GM12878 (cell line): ENCODE results near the gene RAB40B. TPM values are rescaled to one million over a fixed set of nuclear protein-coding genes. Genes with fewer than 3 reads are reported as not detected.

Experiments
- EZH2 ChIP-seq: IDR thresholded peaks from 2 replicates; pipeline ENCODE4 v1.6.1; 2012; ENCODE audit warnings: low read depth, mild to moderate bottlenecking, control low read depth, inconsistent platforms, low read length, borderline replicate concordance; ENCODE audit not compliant: control insufficient read depth
- JUNB ChIP-seq: IDR thresholded peaks from 2 replicates; pipeline ENCODE4 v1.6.1; 2016; ENCODE audit warnings: antibody characterized with exemption, mild to moderate bottlenecking
- JUND ChIP-seq: IDR thresholded peaks from 2 replicates; pipeline ENCODE4 v1.6.1; 2012; ENCODE audit warnings: low read depth, mild to moderate bottlenecking, low read length, improper control_type of control experiment, moderate library complexity
- MXI1 ChIP-seq: fragments of 150-350 bp; IDR thresholded peaks from 2 replicates; pipeline ENCODE4 v1.6.1; 2011; ENCODE audit warnings: low read depth, mild to moderate bottlenecking, inconsistent platforms, low read length, improper control_type of control experiment
- NFXL1 ChIP-seq: fragments of 450-650 bp; IDR thresholded peaks from 2 replicates; pipeline ENCODE4 v1.6.1; 2017; ENCODE audit warnings: antibody characterized with exemption, mild to moderate bottlenecking, borderline replicate concordance
- SIX5 ChIP-seq: IDR thresholded peaks from 2 replicates; pipeline ENCODE4 v1.6.1; 2011; ENCODE audit warnings: mild to moderate bottlenecking, low read depth, low read length, moderate library complexity; ENCODE audit not compliant: severe bottlenecking
- TCF3 ChIP-seq: IDR thresholded peaks from 2 replicates; pipeline ENCODE4 v1.6.1; 2012; ENCODE audit warnings: low read depth, mild to moderate bottlenecking, low read length, borderline replicate concordance; ENCODE audit not compliant: insufficient read depth
- ZNF274 ChIP-seq: IDR thresholded peaks from one replicate; pipeline ENCODE4 v1.8.0; 2011; ENCODE audit not compliant: insufficient read length, insufficient read depth
- polyA plus RNA-seq, 11 experiments: library from polyadenylated mRNA; depleted of rRNA in 4 of 11; unstranded in 6 of 11; stranded (reverse) in 5 of 11; fragments of >200 nt; fragmentation: Nextera tagmentation in 4 of 11; fragmentation: Illumina TruSeq in 1 of 11; extraction: Ambion mirVana in 4 of 11; extraction: Trizol in 1 of 11; gene quantifications; 1 replicate in 1 of 11; 2 replicates in 10 of 11; pipeline versions ENCODE4 v1.2.1 to v1.2.3, GENCODE V29; 2011 to 2016; ENCODE audit warnings: inconsistent platforms in 2 of 11, missing spikeins in 2 of 11, low read depth in 1 of 11
- total RNA-seq, 4 experiments: library from RNA; depleted of rRNA in 3 of 4; stranded (reverse); fragments of >200 nt in 3 of 4; fragmentation: Illumina TruSeq in 1 of 4; extraction: Trizol in 1 of 4; gene quantifications; 2 replicates each; pipeline versions ENCODE4 v1.2.1 to v1.2.3, GENCODE V29; 2013 to 2021
- TF ChIP-seq, protein P1 (sequence below): fragments of 450-650 bp; IDR thresholded peaks from 2 replicates; pipeline ENCODE4 v1.6.1; 2017; ENCODE audit warnings: borderline replicate concordance
- TF ChIP-seq, protein P2 (sequence below): IDR thresholded peaks from 2 replicates; pipeline ENCODE4 v1.6.1; 2012; ENCODE audit warnings: low read depth, low read length, improper control_type of control experiment
- TF ChIP-seq, protein P3 (sequence below): IDR thresholded peaks from 2 replicates; pipeline ENCODE4 v1.6.1; 2011; ENCODE audit warnings: borderline replicate concordance, low read depth, mild to moderate bottlenecking, moderate library complexity, low read length; ENCODE audit not compliant: insufficient read depth, poor library complexity, severe bottlenecking

RAB40B gene
- total and polyA plus RNA-seq, 10 of the 15 experiments (the other 5 are each of a cell fraction or from before 2014, with no cell fraction given), result 0.06 to 2.8 (median 1.4) TPM

DNA sequence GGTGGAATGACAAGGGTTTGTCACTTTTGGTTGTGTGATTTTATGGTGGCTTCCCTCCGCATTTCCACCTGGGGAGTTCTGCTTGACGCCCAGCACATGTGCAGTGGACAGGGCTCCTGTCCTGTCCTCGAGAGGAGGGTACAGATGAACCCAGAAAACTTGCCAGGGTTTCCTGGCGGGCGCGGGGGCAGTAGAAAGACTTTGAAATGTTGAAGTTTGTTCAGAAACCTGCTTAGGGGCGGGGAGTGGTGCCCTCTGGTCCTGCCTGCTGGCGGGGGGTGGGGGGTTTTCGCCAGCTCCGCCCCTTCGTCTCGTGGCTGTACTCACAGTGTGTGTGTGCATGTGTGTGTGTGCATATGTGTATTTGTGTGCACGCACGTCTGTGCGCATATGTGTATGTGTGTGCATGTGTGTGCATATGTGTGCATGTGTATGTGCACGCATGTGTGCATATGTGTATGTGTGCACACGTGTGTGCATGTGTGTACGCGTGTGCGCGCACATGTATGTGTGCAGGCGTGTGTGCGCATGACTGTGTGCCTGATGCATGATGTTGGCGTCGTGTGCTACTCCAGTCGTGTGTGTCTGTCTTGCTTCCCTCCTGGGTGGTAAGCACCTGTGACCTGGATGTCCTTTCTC is 24.8 kb upstream of the RAB40B start (continued):
- TF ChIP-seq, protein P1, sequence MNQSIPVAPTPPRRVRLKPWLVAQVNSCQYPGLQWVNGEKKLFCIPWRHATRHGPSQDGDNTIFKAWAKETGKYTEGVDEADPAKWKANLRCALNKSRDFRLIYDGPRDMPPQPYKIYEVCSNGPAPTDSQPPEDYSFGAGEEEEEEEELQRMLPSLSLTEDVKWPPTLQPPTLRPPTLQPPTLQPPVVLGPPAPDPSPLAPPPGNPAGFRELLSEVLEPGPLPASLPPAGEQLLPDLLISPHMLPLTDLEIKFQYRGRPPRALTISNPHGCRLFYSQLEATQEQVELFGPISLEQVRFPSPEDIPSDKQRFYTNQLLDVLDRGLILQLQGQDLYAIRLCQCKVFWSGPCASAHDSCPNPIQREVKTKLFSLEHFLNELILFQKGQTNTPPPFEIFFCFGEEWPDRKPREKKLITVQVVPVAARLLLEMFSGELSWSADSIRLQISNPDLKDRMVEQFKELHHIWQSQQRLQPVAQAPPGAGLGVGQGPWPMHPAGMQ, result no peak
- no peak for TF ChIP-seq JUND
- TF ChIP-seq, protein P2, sequence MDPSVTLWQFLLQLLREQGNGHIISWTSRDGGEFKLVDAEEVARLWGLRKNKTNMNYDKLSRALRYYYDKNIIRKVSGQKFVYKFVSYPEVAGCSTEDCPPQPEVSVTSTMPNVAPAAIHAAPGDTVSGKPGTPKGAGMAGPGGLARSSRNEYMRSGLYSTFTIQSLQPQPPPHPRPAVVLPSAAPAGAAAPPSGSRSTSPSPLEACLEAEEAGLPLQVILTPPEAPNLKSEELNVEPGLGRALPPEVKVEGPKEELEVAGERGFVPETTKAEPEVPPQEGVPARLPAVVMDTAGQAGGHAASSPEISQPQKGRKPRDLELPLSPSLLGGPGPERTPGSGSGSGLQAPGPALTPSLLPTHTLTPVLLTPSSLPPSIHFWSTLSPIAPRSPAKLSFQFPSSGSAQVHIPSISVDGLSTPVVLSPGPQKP, result no peak
- TF ChIP-seq JUNB, result no peak
- TF ChIP-seq MXI1, result no peak
- no peak for TF ChIP-seq ZNF274
- no peak for TF ChIP-seq EZH2
- TF ChIP-seq, protein P3, sequence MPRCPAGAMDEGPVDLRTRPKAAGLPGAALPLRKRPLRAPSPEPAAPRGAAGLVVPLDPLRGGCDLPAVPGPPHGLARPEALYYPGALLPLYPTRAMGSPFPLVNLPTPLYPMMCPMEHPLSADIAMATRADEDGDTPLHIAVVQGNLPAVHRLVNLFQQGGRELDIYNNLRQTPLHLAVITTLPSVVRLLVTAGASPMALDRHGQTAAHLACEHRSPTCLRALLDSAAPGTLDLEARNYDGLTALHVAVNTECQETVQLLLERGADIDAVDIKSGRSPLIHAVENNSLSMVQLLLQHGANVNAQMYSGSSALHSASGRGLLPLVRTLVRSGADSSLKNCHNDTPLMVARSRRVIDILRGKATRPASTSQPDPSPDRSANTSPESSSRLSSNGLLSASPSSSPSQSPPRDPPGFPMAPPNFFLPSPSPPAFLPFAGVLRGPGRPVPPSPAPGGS, result peak; percentile 98
- TF ChIP-seq TCF3, result peak; percentile 85
- TF ChIP-seq NFXL1, result no peak
- TF ChIP-seq SIX5, result no peak
